Fibroblast of skin of scalp (primary cell): Measurements from ENCODE around the gene TAF11L6. TPM values are rescaled to one million over a fixed set of nuclear protein-coding genes. Genes with fewer than 3 reads are reported as not detected.
"Not testable (repeated sequence)": the region's sequence is repeated elsewhere in the genome, so short reads cannot be mapped to it uniquely, and the experiment has no call there.

Experiments used
- DNase-seq: peaks from one replicate; pipeline ENCODE4 v3.0.0-alpha.2; 2013
- polyA plus RNA-seq, 2 experiments: library from polyadenylated mRNA; unstranded; fragments of 120-200 nt; gene quantifications; one replicate each; pipeline ENCODE4 v1.2.1, GENCODE V29; 2013; ENCODE audit not compliant: insufficient read length in 2 of 2

The TAF11L6 gene
- polyA plus RNA-seq (2013, experiment 1 of 2; ENCODE audit: insufficient read length): not detected
- not detected for polyA plus RNA-seq (2013, experiment 2 of 2; ENCODE audit: insufficient read length)

DNA sequence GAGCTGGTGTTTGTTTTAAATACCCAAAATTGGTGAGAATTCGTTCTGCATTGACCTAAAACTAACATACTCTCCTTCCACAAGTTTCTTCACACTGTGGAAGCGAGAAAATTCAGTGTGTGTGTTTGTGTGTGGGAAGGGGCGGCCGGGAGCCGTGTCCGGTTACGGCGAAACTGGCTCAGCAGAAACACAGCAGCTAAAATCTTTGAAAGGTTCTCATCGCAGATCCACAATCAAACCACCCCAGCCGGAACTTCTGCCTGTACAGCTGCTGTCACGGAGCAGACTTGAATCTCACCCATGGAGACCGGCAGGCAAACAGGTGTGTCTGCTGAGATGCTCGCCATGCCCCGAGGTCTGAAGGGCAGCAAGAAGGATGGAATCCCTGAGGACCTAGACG lies at the start of gene TAF11L6:
Gene TAF11L6 (plus strand): TSS at position 301 of the 400 bp plus-strand sequence.
- not testable (repeated sequence) for DNase-seq

DNA sequence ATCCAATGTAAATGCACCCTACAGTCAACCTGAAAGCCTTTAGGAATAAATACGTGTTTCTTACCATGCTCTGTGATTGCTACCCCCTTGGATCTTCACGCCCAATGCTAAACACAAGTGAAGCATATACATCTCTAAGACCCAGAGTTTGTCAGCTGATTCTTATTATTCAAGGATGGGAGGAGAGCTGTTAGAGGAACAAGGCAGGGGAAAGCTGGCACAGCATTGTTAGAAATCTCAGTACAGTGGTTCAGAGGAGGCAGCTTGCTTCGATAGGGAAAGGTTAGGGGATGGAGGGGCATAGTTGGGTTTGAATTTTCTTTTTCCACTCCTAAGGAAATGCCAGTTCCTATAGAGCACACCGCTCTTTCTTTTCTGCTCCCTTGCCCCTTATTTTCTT lies 47.1 kb upstream of the TAF11L6 start:
- no peak for DNase-seq

DNA sequence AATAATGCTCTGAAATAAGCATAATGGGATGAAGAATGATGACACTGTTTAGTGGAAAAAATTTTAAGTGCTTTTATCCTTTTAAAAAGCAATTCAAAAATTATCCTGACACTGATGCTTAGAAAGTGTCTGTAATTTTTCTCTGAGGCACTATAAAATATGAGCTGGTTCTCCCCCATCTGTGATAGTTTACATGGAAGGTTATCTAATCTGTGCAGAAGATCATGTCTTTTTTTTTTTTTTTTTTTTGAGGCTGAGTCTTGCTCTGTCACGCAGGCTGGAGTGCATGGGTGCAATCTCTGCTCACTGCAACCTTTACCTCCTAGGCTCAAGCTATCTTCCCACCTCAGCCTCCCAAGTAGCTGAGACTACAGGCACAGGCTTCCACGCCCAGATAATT lies 45.7 kb upstream of the TAF11L6 start:
- DNase-seq: no peak

DNA sequence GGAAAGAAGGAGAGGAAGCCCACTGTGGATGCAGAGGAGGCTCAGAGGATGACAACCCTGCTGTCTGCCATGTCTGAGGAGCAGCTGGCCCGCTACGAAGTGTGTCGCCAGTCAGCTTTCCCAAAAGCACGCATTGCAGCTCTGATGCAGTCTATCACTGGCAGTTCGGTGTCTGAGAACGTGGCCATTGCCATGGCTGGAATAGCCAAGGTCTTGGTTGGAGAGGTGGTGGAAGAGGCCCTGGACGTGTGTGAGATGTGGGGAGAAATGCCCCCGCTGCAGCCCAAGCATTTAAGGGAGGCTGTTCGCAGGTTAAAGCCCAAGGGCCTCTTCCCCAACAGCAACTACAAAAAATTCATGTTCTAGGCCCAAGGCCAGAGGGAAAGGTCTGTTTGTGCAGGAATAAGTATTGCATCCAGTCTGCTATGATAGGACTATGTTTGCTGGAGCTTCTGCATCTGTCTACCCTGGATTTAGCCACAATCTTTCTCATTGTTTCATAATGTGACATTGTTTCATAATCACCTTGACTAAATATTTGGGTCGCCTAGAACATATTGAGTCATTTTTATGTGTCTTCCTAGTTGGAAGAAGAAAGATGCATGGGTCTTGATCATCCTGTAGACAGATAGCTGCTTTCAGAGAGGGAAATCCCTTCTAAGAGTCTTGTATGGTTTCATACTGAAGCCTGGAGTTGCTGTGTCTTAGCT lies 41.9 kb upstream of the TAF11L6 start:
- DNase-seq: not testable (repeated sequence)

DNA sequence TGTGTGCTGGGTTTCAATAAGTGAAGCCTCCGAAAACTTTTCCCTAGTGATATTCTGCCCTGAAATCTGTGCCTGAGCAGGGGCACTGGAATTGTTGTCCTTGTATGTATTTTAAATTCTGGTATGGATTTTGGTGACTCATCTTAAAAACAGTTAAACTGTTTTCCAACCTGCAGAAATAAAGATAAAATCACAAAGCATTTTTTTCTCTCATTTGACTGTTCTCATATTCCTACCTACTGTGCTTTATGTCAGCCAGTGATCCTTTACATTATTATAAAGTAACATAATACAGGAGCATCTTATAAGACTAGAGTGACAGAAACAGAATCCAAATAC lies 41.3 kb upstream of the TAF11L6 start:
- DNase-seq: no peak

DNA sequence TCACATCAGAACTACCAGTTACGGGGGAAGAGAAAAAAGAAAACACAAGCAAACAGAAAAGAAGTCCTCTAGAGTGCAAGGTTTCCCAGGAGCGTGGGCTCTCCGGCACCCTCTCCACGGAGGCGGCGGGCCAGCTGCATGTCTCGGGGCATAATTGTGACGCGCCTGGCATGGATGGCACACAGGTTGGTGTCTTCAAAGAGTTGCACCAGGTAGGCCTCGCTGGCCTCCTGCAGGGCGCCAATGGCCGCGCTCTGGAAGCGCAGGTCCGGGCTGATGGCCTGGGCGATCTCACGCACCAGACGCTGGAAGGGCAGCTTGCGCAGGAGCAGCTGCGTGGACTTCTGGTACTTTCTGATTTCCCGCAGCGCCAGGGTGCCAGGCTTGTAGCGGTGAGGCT lies 37.2 kb upstream of the TAF11L6 start:
- DNase-seq: not testable (repeated sequence)

DNA sequence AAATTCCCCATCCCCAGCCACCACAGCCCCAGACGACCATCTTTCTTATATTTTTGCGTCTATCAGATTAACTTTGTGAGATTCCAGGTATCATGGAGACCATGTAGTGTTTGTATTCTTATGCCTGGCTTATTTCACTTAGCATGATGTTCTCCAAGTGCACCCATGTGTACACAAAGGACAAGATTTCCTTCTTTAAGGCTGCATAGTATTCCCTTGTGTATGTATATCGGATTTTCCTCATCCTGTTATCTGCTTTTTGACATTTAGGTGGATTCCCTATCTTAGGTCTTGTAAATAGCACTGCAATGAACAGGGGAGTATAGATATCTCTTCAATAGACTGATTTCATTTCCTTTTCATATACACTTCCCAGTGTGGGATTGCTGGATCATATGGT lies 35.7 kb upstream of the TAF11L6 start:
- no peak for DNase-seq

DNA sequence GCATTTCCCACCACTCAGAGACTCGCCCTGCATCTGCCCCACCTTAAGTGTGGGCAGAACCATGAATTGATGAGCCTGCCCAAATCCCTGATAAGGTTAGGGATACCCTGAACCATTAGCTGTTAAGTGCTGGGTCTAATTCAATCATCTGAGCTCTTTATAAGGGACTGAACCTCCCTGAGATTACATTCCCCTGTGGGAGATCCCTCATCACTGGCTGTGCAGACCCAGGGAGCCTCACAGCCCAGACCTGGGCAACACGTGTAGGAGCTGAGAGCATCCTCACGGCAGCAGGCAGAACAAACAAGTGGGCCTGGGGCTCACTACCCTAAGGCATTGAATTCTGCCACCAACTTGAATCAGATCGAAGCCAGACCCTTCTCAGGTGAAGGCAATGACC lies 31.0 kb upstream of the TAF11L6 start:
- no peak for DNase-seq

DNA sequence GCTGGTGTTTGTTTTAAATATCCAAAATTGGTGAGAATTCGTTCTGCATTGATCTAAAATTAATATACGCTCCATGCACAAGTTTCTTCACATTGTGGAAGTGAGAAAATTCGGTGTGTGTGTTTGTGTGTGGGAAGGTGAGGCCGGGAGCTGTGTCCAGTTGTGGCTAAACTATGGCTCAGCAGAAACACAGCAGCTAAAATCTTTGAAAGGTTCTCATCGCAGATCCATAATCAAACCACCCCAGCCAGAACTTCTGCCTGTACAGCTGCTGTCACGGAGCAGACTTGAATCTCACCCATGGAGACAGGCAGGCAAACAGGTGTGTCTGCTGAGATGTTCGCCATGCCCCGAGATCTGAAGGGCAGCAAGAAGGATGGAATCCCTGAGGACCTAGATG lies 30.5 kb upstream of the TAF11L6 start, which contains the start of gene TAF11L2:
Gene TAF11L2 (plus strand): TSS at position 301 of the 400 bp plus-strand sequence.
- not testable (repeated sequence) for DNase-seq

DNA sequence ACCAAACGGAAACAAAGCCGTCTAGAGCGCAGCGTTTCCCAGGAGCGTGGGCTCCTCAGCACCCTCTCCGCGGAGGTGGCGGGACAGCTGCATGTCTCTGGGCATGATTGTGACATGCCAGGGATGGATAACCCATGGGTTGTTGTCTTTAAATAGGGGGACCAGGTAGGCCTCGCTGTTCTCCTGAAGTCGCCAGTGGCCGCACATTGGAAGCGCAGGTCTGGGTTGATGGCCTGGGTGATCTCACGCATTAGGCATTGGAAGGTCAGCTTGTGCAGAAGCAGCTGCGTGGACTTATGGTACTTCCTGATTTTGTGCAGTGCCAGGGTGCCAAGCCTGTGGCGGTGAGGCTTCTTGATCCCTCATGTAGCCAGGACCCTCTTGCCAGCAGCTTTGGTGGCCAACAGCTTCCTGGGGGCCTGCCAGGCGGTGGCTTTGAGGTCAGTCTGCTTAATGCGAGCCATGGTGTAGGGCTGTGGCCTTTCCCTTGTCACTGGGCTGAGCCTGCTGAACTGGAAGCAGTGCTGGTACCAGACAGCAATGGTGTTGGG lies 16.6 kb upstream of the TAF11L6 start:
- DNase-seq: no peak

DNA sequence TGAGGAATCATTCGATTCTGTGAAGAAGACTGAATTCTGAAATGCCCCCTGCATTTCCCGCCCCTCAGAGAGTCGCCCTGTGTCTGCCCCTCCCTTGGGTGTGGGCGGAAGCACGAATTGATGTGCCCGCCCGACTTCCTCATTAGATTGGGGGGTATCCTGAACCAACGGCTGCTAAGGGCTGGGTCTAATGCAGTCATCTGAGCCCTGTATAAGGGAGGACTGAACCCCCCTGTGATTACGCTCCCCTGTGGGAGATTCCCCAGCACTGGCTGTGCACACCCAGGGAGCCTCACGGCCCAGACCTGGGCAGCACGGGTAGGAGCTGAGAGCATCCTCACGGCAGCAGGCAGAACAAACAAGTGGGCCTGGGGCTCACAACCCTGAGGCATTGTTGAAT lies 10.9 kb upstream of the TAF11L6 start:
- DNase-seq: not testable (repeated sequence)

DNA sequence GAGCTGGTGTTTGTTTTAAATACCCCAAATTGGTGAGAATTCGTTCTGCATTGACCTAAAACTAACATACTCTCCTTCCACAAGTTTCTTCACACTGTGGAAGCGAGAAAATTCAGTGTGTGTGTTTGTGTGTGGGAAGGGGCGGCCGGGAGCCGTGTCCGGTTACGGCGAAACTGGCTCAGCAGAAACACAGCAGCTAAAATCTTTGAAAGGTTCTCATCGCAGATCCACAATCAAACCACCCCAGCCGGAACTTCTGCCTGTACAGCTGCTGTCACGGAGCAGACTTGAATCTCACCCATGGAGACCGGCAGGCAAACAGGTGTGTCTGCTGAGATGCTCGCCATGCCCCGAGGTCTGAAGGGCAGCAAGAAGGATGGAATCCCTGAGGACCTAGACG lies 10.4 kb upstream of the TAF11L6 start, which contains the start of gene TAF11L3:
Gene TAF11L3 (plus strand): TSS at position 301 of the 400 bp plus-strand sequence.
- not testable (repeated sequence) for DNase-seq

DNA sequence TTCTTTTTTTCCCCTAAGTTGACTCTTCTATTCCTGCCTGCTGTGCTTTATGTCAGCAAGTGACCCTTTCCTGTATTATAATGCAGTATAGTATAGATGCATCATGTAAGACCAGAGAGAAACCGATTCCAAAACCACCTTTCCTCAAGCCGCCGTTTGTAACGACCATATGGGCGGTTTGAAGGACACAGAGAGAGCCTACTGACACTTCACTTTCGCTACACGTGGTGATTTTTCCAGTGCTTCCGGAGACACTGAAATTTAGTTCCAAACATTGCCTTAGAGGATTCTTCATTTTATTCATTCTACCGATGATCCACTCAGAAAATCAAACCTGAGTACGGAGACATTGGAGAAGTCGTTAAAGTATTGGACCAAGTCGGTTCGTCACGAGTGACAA lies 9.0 kb upstream of the TAF11L6 start:
- DNase-seq: not testable (repeated sequence)

DNA sequence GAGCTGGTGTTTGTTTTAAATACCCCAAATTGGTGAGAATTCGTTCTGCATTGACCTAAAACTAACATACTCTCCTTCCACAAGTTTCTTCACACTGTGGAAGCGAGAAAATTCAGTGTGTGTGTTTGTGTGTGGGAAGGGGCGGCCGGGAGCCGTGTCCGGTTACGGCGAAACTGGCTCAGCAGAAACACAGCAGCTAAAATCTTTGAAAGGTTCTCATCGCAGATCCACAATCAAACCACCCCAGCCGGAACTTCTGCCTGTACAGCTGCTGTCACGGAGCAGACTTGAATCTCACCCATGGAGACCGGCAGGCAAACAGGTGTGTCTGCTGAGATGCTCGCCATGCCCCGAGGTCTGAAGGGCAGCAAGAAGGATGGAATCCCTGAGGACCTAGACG lies 7.0 kb upstream of the TAF11L6 start, which contains the start of gene TAF11L4:
Gene TAF11L4 (plus strand): TSS at position 301 of the 400 bp plus-strand sequence.
- not testable (repeated sequence) for DNase-seq

DNA sequence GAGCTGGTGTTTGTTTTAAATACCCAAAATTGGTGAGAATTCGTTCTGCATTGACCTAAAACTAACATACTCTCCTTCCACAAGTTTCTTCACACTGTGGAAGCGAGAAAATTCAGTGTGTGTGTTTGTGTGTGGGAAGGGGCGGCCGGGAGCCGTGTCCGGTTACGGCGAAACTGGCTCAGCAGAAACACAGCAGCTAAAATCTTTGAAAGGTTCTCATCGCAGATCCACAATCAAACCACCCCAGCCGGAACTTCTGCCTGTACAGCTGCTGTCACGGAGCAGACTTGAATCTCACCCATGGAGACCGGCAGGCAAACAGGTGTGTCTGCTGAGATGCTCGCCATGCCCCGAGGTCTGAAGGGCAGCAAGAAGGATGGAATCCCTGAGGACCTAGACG lies 3.5 kb upstream of the TAF11L6 start, which contains the start of gene TAF11L5:
Gene TAF11L5 (plus strand): TSS at position 301 of the 400 bp plus-strand sequence.
- not testable (repeated sequence) for DNase-seq

DNA sequence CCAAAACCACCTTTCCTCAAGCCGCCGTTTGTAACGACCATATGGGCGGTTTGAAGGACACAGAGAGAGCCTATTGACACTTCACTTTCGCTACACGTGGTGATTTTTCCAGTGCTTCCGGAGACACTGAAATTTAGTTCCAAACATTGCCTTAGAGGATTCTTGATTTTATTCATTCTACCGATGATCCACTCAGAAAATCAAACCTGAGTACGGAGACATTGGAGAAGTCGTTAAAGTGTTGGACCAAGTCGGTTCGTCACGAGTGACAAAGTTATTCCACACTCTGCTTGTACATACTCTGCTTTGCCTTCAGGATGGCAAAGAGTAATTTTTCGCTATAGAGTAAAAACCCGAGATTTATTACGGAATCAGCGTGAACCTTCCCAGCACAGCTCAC lies 2.0 kb upstream of the TAF11L6 start:
- DNase-seq: not testable (repeated sequence)
